Esophagus squamous epithelium (tissue), 4 donors: Measurements from ENCODE around the gene KCTD5.

ENCODE experiments used
- CTCF ChIP-seq, 6 experiments: fragments of 450-650 bp in 4 of 6; fragments of 200-600 bp in 2 of 6; sonication (generic) in 2 of 6; IDR thresholded peaks; one replicate each; pipeline ENCODE4 v1.5.1; 2016 to 2019; ENCODE audit warnings: antibody characterized with exemption in 6 of 6, mild to moderate bottlenecking in 4 of 6, moderate library complexity in 4 of 6
- POLR2A ChIP-seq, 4 donors: fragments of 450-650 bp; IDR thresholded peaks; one replicate each; pipeline ENCODE4 v1.6.1; 2017; ENCODE audit warnings: antibody characterized with exemption in 4 of 4, mild to moderate bottlenecking in 4 of 4, moderate library complexity in 3 of 4

GRCh38 chr16:2745961-2746360 lies 63.6 kb downstream of the KCTD5 start:
- no peak for TF ChIP-seq CTCF (IDR thresholded peaks at IDR 0.05)
- TF ChIP-seq POLR2A (IDR thresholded peaks at IDR 0.05), result no peak
